Trophoblast cell (in vitro differentiated cells and primary cell): Measurements from ENCODE around the gene UNC13A.

Experiments used
- DNase-seq, 2 donors: peaks; one replicate each; pipeline ENCODE4 v3.0.0-alpha.2; 2016
- H2AFZ ChIP-seq: 2 replicates; pipeline ENCODE4 v1.6.1; 2013; ENCODE audit warnings: low read length, moderate library complexity, mild to moderate bottlenecking; ENCODE audit not compliant: insufficient read depth, poor library complexity
- H2AK5ac ChIP-seq: 2 replicates; pipeline ENCODE4 v1.6.1; 2013; ENCODE audit warnings: mild to moderate bottlenecking, low read length
- H2BK120ac ChIP-seq: 2 replicates; pipeline ENCODE4 v1.6.1; 2013; ENCODE audit warnings: low read length, mild to moderate bottlenecking, moderate library complexity; ENCODE audit not compliant: insufficient read depth, poor library complexity
- H2BK12ac ChIP-seq: 2 replicates; pipeline ENCODE4 v1.6.1; 2013; ENCODE audit warnings: mild to moderate bottlenecking, low read length, moderate library complexity
- H2BK5ac ChIP-seq: 2 replicates; pipeline ENCODE4 v1.6.1; 2013; ENCODE audit warnings: low read length, low read depth, moderate library complexity, mild to moderate bottlenecking; ENCODE audit not compliant: poor library complexity
- H3K14ac ChIP-seq: 2 replicates; pipeline ENCODE4 v1.6.1; 2013; ENCODE audit warnings: mild to moderate bottlenecking, low read length
- H3K18ac ChIP-seq: 2 replicates; pipeline ENCODE4 v1.6.1; 2013; ENCODE audit warnings: mild to moderate bottlenecking, low read length
- H3K23ac ChIP-seq: 2 replicates; pipeline ENCODE4 v1.6.1; 2013; ENCODE audit warnings: low read length
- H3K27ac ChIP-seq: 2 replicates; pipeline ENCODE4 v1.5.1; 2013; ENCODE audit warnings: low read depth, mild to moderate bottlenecking, inconsistent platforms, low read length, moderate library complexity
- H3K27me3 ChIP-seq: 2 replicates; pipeline ENCODE4 v1.6.1; 2013; ENCODE audit warnings: inconsistent platforms, mild to moderate bottlenecking, low read length, moderate library complexity; ENCODE audit not compliant: insufficient read depth
- H3K36me3 ChIP-seq, 2 experiments: 1 replicate in 1 of 2; 2 replicates in 1 of 2; pipeline ENCODE4 v1.6.1; 2013; ENCODE audit warnings: low read length in 2 of 2, mild to moderate bottlenecking in 2 of 2, moderate library complexity in 1 of 2; ENCODE audit not compliant: insufficient read depth in 2 of 2, control insufficient read depth in 1 of 2
- H3K4ac ChIP-seq: 2 replicates; pipeline ENCODE4 v1.6.1; 2013; ENCODE audit warnings: low read depth, mild to moderate bottlenecking, low read length, moderate library complexity
- H3K4me1 ChIP-seq, 2 experiments: 1 replicate in 1 of 2; 2 replicates in 1 of 2; pipeline ENCODE4 v1.6.1; 2013; ENCODE audit warnings: low read length in 2 of 2, mild to moderate bottlenecking in 2 of 2, moderate library complexity in 1 of 2; ENCODE audit not compliant: insufficient read depth in 2 of 2, control insufficient read depth in 1 of 2
- H3K4me2 ChIP-seq: 2 replicates; pipeline ENCODE4 v1.6.1; 2013; ENCODE audit warnings: inconsistent platforms, mild to moderate bottlenecking, low read length, moderate library complexity
- H3K4me3 ChIP-seq: 2 replicates; pipeline ENCODE4 v1.5.1; 2013; ENCODE audit warnings: mild to moderate bottlenecking, low read depth, low read length, inconsistent platforms
- H3K79me1 ChIP-seq: one replicate; pipeline ENCODE4 v1.6.1; 2013; ENCODE audit warnings: low read length
- H3K79me2 ChIP-seq: 2 replicates; pipeline ENCODE4 v1.6.1; 2013; ENCODE audit warnings: low read length, mild to moderate bottlenecking; ENCODE audit not compliant: control insufficient read depth, insufficient read depth, poor library complexity
- H3K9ac ChIP-seq: 2 replicates; pipeline ENCODE4 v1.6.1; 2013; ENCODE audit warnings: mild to moderate bottlenecking, low read length
- H3K9me3 ChIP-seq: 2 replicates; pipeline ENCODE4 v1.6.1; 2013; ENCODE audit warnings: low read depth, mild to moderate bottlenecking, control low read depth, inconsistent platforms, low read length; ENCODE audit not compliant: insufficient read depth
- H4K12ac ChIP-seq: 2 replicates; pipeline ENCODE4 v1.6.1; 2013; ENCODE audit warnings: low read depth, mild to moderate bottlenecking, low read length, moderate library complexity
- H4K8ac ChIP-seq: 2 replicates; pipeline ENCODE4 v1.6.1; 2013; ENCODE audit warnings: low read depth, mild to moderate bottlenecking, low read length, moderate library complexity
- H4K91ac ChIP-seq: one replicate; pipeline ENCODE4 v1.6.1; 2013; ENCODE audit warnings: low read depth, mild to moderate bottlenecking, low read length, moderate library complexity
- WGBS: extraction: QIAGEN DNeasy Blood & Tissue Kit; methylation state at CpG from one replicate; pipeline ENCODE4 v1.1.7; 2013; ENCODE audit warnings: missing lambda C conversion rate; ENCODE audit not compliant: insufficient read length, insufficient coverage; ENCODE audit errors: extremely low coverage; 5-methylcytosine and 5-hydroxymethylcytosine counted together

Gene UNC13A

GRCh38 chr19:17633700-17634099, 54.5 kb downstream of the UNC13A start:
- no peak overlapping the region for H2BK120ac ChIP-seq
- H4K8ac ChIP-seq, result no peak overlapping the region
- no peak overlapping the region for H3K23ac ChIP-seq
- H3K14ac ChIP-seq, result no peak overlapping the region
- H3K4me2 ChIP-seq, result no peak overlapping the region
- H3K18ac ChIP-seq, result no peak overlapping the region
- H3K79me2 ChIP-seq, result no peaks in the 10 kb centered on the region
- H3K4me1 ChIP-seq, result no peaks in the 10 kb centered on the region
- H2BK5ac ChIP-seq, result no peak overlapping the region
- no peak overlapping the region for H2BK12ac ChIP-seq
- no peaks in the 10 kb centered on the region for H3K27me3 ChIP-seq
- H3K9me3 ChIP-seq, result no peaks in the 10 kb centered on the region
- no peaks in the 10 kb centered on the region for H3K36me3 ChIP-seq
- no peak overlapping the region for H3K9ac ChIP-seq
- H3K4ac ChIP-seq, result no peak overlapping the region
- H2AFZ ChIP-seq, result no peak overlapping the region
- H3K79me1 ChIP-seq, result no peaks in the 10 kb centered on the region
- no peak overlapping the region for H4K12ac ChIP-seq
- WGBS, result 100% methylated on average over 1 of the region's 1 CpG
- no peak for DNase-seq
- no peak overlapping the region for H3K27ac ChIP-seq
- H4K91ac ChIP-seq, result no peak overlapping the region
- H2AK5ac ChIP-seq, result no peak overlapping the region
- no peak overlapping the region for H3K4me3 ChIP-seq

GRCh38 chr19:17632577-17632976, 55.6 kb downstream of the UNC13A start:
- no peak overlapping the region for H4K12ac ChIP-seq
- H3K4me1 ChIP-seq, result no peaks in the 10 kb centered on the region
- H3K4ac ChIP-seq, result no peak overlapping the region
- H3K4me3 ChIP-seq, result no peak overlapping the region
- no peaks in the 10 kb centered on the region for H3K79me1 ChIP-seq
- H3K23ac ChIP-seq, result no peak overlapping the region
- H4K91ac ChIP-seq, result no peak overlapping the region
- no peak overlapping the region for H3K14ac ChIP-seq
- WGBS, result no CpG with 5 or more reads among the region's 9 CpGs
- H2BK5ac ChIP-seq, result no peak overlapping the region
- no peak overlapping the region for H2AFZ ChIP-seq
- no peak overlapping the region for H3K4me2 ChIP-seq
- H3K27me3 ChIP-seq, result no peaks in the 10 kb centered on the region
- no peak overlapping the region for H2AK5ac ChIP-seq
- no peak overlapping the region for H3K9ac ChIP-seq
- H2BK12ac ChIP-seq, result no peak overlapping the region
- H4K8ac ChIP-seq, result no peak overlapping the region
- no peaks in the 10 kb centered on the region for H3K79me2 ChIP-seq
- no peak overlapping the region for H3K27ac ChIP-seq
- H3K36me3 ChIP-seq, result no peaks in the 10 kb centered on the region
- H3K18ac ChIP-seq, result no peak overlapping the region
- no peaks in the 10 kb centered on the region for H3K9me3 ChIP-seq
- DNase-seq, result no peak
- H2BK120ac ChIP-seq, result no peak overlapping the region

GRCh38 chr19:17629760-17630159, 58.4 kb downstream of the UNC13A start:
- H3K27me3 ChIP-seq, result no peaks in the 10 kb centered on the region

GRCh38 chr19:17627921-17628320, 60.2 kb downstream of the UNC13A start:
- no peaks in the 10 kb centered on the region for H3K36me3 ChIP-seq
- H4K12ac ChIP-seq, result no peak overlapping the region
- no CpG with 5 or more reads among the region's 5 CpGs for WGBS
- no peak overlapping the region for H2BK120ac ChIP-seq
- H3K27me3 ChIP-seq, result no peaks in the 10 kb centered on the region
- H2BK12ac ChIP-seq, result no peak overlapping the region
- H4K8ac ChIP-seq, result no peak overlapping the region
- no peaks in the 10 kb centered on the region for H3K79me2 ChIP-seq
- H3K18ac ChIP-seq, result no peak overlapping the region
- H3K4me1 ChIP-seq, result no peaks in the 10 kb centered on the region
- no peak overlapping the region for H3K23ac ChIP-seq
- no peak overlapping the region for H2AK5ac ChIP-seq
- no peak overlapping the region for H2AFZ ChIP-seq
- H3K9ac ChIP-seq, result no peak overlapping the region
- no peak overlapping the region for H3K4ac ChIP-seq
- DNase-seq, result no peak
- no peak overlapping the region for H2BK5ac ChIP-seq
- peaks cover 2% of the 10 kb centered on the region for H3K9me3 ChIP-seq
- H4K91ac ChIP-seq, result no peak overlapping the region
- H3K79me1 ChIP-seq, result no peaks in the 10 kb centered on the region
- no peak overlapping the region for H3K4me2 ChIP-seq
- H3K27ac ChIP-seq, result no peak overlapping the region
- no peak overlapping the region for H3K4me3 ChIP-seq
- H3K14ac ChIP-seq, result no peak overlapping the region

More at GRCh38 chr19:17629760-17630159, 58.4 kb downstream of the UNC13A start:
- Histone ChIP-seq H3K4me1 (no peaks in the 10 kb centered on the region), H3K27ac (no peak overlapping the region), H2AFZ (no peak overlapping the region), H3K9ac (no peak overlapping the region), H4K8ac (no peak overlapping the region), H2BK120ac (no peak overlapping the region), H3K4me2 (no peak overlapping the region), H3K36me3 (no peaks in the 10 kb centered on the region), H2BK12ac (no peak overlapping the region), H3K14ac (no peak overlapping the region), H3K79me1 (no peaks in the 10 kb centered on the region), H3K9me3 (peaks cover 2% of the 10 kb centered on the region), H3K23ac (no peak overlapping the region), H3K4me3 (no peak overlapping the region), H3K18ac (no peak overlapping the region), H2AK5ac (no peak overlapping the region), H4K91ac (no peak overlapping the region), H3K79me2 (no peaks in the 10 kb centered on the region), H2BK5ac (no peak overlapping the region), H3K4ac (no peak overlapping the region), H4K12ac (no peak overlapping the region)
- no peak for DNase-seq
- 100% methylated on average over 1 of the region's 2 CpGs for WGBS
